ENCODE measurements around the gene KRTAP4-8. TPM values are rescaled to one million over a fixed set of nuclear protein-coding genes. Genes with fewer than 3 reads are reported as not detected.

KRTAP4-8 gene
- total RNA-seq, 1 experiment from 2014 or later, result not detected

DNA sequence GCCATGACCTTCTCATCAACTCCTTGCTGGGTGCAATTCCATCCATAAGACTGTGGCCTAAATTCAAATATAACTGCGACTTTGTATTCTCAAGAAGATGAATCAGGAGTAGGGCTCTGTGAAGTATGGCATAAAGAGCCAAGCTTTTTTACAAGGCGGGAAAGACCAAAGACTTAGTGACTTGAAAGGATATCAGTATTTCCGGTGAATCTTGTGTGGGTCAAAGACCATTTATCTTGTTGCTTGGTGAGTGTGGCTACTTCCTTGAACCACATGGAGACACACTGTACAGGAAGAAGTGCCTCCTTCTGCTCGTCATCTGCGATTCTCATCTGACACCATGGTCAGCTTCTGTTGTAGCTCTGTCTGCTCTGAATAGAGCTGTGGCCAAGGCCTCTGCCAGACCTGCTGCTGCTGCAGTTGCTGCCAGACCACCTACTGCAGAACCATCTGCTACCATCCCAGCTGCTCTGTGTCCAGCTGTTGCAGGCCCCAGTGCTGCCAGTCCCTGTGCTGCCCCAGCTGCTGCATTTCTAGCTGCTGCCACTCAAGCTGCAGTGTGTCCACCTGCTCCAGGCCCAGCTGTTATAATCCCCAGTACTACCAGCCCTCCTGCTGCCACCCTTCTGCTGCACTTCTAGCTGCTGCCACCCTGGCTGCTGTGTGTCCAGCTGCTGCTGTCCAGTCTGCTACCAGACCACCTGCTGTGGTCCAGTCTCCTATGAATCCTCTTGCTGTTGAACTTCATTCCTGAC, 26.2 kb downstream of the KRTAP4-8 start:
- Histone ChIP-seq H3K27ac (no peak overlapping the region), H3K36me3 (ENCODE audit: low read depth) (no peaks in the 10 kb centered on the region), H3K4me3 (no peak overlapping the region), H3K9me3 (ENCODE audit: insufficient read depth, low read depth) (peaks cover 3% of the 10 kb centered on the region; the same call in 1 of the 2 replicates), H3F3A (ENCODE audit: insufficient read depth, low read depth) (no peaks in the 10 kb centered on the region), H3K79me2 (ENCODE audit: low read depth) (no peaks in the 10 kb centered on the region), H3K4me2 (no peak overlapping the region), H4K20me1 (ENCODE audit: insufficient read depth) (no peaks in the 10 kb centered on the region), H2AFZ (no peak overlapping the region), H3K9me2 (ENCODE audit: insufficient read depth) (no peaks in the 10 kb centered on the region), H3K4me1 (replicated peaks; ENCODE audit: insufficient read depth) (peaks cover 2% of the 10 kb centered on the region; the same call in 1 of the 2 replicates), H3K27me3 (ENCODE audit: insufficient read depth, low read depth) (no peaks in the 10 kb centered on the region)
- TF ChIP-seq EZH2 (IDR thresholded peaks at IDR 0.05; ENCODE audit: low read depth) (no peak), CTCF (conservative IDR thresholded peaks at IDR 0.05) (no peak)
- POLR2A ChIA-PET (ENCODE audit: unreplicated experiment), result interaction anchor here (0.7 kb wide), 1 partner anchor 23 kb away, joined by 3 read pairs; no protein-coding TSS in a partner anchor
- DNase-seq, result no peak
- intact Hi-C loops (cut with micrococcal nuclease; ENCODE audit: unreplicated experiment), result no loop called here
- CTCF ChIA-PET, result no interaction called here
- BruUV-seq (replicated peaks), result no TSS peak

GRCh38 chr17:41069031-41069430, 28.9 kb downstream of the KRTAP4-8 start:
- no peaks in the 10 kb centered on the region for H3K36me3 ChIP-seq (ENCODE audit: low read depth)
- no peak for TF ChIP-seq CTCF (conservative IDR thresholded peaks at IDR 0.05)
- BruUV-seq (replicated peaks), result no TSS peak
- no peak for DNase-seq
- no peaks in the 10 kb centered on the region for H4K20me1 ChIP-seq (ENCODE audit: insufficient read depth)
- peaks cover 5% of the 10 kb centered on the region; the same call in 1 of the 2 replicates for H3F3A ChIP-seq (ENCODE audit: insufficient read depth, low read depth)
- H3K79me2 ChIP-seq (ENCODE audit: low read depth), result no peaks in the 10 kb centered on the region
- H3K27ac ChIP-seq, result no peak overlapping the region
- H3K27me3 ChIP-seq (ENCODE audit: insufficient read depth, low read depth), result no peaks in the 10 kb centered on the region
- H3K9me2 ChIP-seq (ENCODE audit: insufficient read depth), result no peaks in the 10 kb centered on the region
- intact Hi-C loops (cut with micrococcal nuclease; ENCODE audit: unreplicated experiment), result loop anchor here (10.0 kb wide), 1 partner anchor 476 kb away; no protein-coding TSS in a partner anchor
- H3K9me3 ChIP-seq (ENCODE audit: insufficient read depth, low read depth), result no peaks in the 10 kb centered on the region
- H3K4me1 ChIP-seq (replicated peaks; ENCODE audit: insufficient read depth), result peaks cover 18% of the 10 kb centered on the region
- no peak overlapping the region for H3K4me3 ChIP-seq
- POLR2A ChIA-PET (ENCODE audit: unreplicated experiment), result no interaction called here
- CTCF ChIA-PET, result no interaction called here
- no peak overlapping the region for H2AFZ ChIP-seq
- no peak overlapping the region for H3K4me2 ChIP-seq

- intact Hi-C loops (cut with micrococcal nuclease; ENCODE audit: unreplicated experiment), result loop anchor here (10.0 kb wide), 1 partner anchor 478 kb away; no protein-coding TSS in a partner anchor
- Histone ChIP-seq H3K27me3 (ENCODE audit: insufficient read depth, low read depth) (no peaks in the 10 kb centered on the region), H3K9me2 (ENCODE audit: insufficient read depth) (no peaks in the 10 kb centered on the region), H3K4me2 (no peak overlapping the region), H4K20me1 (ENCODE audit: insufficient read depth) (no peaks in the 10 kb centered on the region), H3K79me2 (ENCODE audit: low read depth) (no peaks in the 10 kb centered on the region), H3F3A (ENCODE audit: insufficient read depth, low read depth) (peaks cover 5% of the 10 kb centered on the region; the same call in 1 of the 2 replicates), H3K27ac (no peak overlapping the region), H3K9me3 (ENCODE audit: insufficient read depth, low read depth) (no peaks in the 10 kb centered on the region), H3K4me1 (replicated peaks; ENCODE audit: insufficient read depth) (peaks cover 21% of the 10 kb centered on the region), H2AFZ (no peak overlapping the region), H3K36me3 (ENCODE audit: low read depth) (no peaks in the 10 kb centered on the region), H3K4me3 (no peak overlapping the region)
- no peak for DNase-seq
- ChIA-PET POLR2A (ENCODE audit: unreplicated experiment) (no interaction called here), CTCF (no interaction called here)
- BruUV-seq (replicated peaks), result no TSS peak
- no peak for TF ChIP-seq CTCF (conservative IDR thresholded peaks at IDR 0.05)
- TF ChIP-seq EZH2 (IDR thresholded peaks at IDR 0.05; ENCODE audit: low read depth), result no peak
Measured at GRCh38 chr17:41067281-41067680, 30.7 kb downstream of the KRTAP4-8 start.
